ENCODE measurements around the gene LSM14A. TPM values are rescaled to one million over a fixed set of nuclear protein-coding genes. Genes with fewer than 3 reads are reported as not detected.

LSM14A gene
- total and polyA plus RNA-seq, 2 of the 13 experiments (the other 11 are each of a cell fraction or from before 2014, with no cell fraction given): 77.0 to 83.6 TPM

- ATAC-seq (no peak), FAIRE-seq (no peak), DNase-seq (ENCODE audit: low spot score) (no peak)
- Histone ChIP-seq H3K4me2 (ENCODE audit: low read depth, low read length) (no peak overlapping the region), H3K27me3 (ENCODE audit: control insufficient read depth in 1 of 2, insufficient read depth in 2 of 2, low read length in 2 of 2) (no peaks in the 10 kb centered on the region), H2AFZ (ENCODE audit: low read length) (no peak overlapping the region), H3K4me3 (replicated peaks in 1 of 3; ENCODE audit: insufficient read depth in 1 of 3, low read depth in 2 of 3, low read length in 3 of 3) (no peak overlapping the region), H3K9me3 (ENCODE audit: low read length) (no peaks in the 10 kb centered on the region), H3K4me1 (ENCODE audit: insufficient read depth, low read length) (peaks cover 57% of the 10 kb centered on the region), H3K36me3 (replicated peaks in 1 of 2; ENCODE audit: control insufficient read depth in 1 of 2, insufficient read depth in 2 of 2, low read length in 2 of 2) (peaks cover 0 to 7% of the 10 kb centered on the region in 2 experiments; a peak in 3 of 5 replicates), H3K9ac (ENCODE audit: insufficient read depth, low read depth, low read length) (no peak overlapping the region), H3K27ac (ENCODE audit: extremely low read length, insufficient read depth, low read length) (no peak overlapping the region), H4K20me1 (ENCODE audit: insufficient read depth, low read length) (peaks cover 80% of the 10 kb centered on the region), H3K79me2 (ENCODE audit: insufficient read depth, low read length) (peaks cover 97% of the 10 kb centered on the region)
- TF ChIP-seq POLR2AphosphoS2 (IDR thresholded peaks at IDR 0.05; ENCODE audit: low read depth, low read length) (no peak), CEBPB (IDR thresholded peaks at IDR 0.05; ENCODE audit: borderline replicate concordance, low read depth, low read length) (0 out of 2 replicates have a peak, but pooled peaks have one; percentile 8), ZNF562 (CRISPR knock-in tag; IDR thresholded peaks at IDR 0.05; ENCODE audit: borderline replicate concordance) (no peak)
- intact Hi-C loops (cut with micrococcal nuclease; ENCODE audit: unreplicated experiment) (no loop called here), in situ Hi-C loops (cut with HindIII; ENCODE audit: extremely low pct_ligation_motif_present, low pct_unique_long_range_greater_than_20kb) (no loop called here)
- ChIA-PET CTCF (ENCODE audit: low intra/inter-chr PET ratio, low total read pairs) (no interaction called here), POLR2A (interaction anchor here (1.1 kb wide), 1 partner anchor 15 kb away, joined by 5 read pairs; no protein-coding TSS in a partner anchor)
- BruUV-seq (replicated peaks): no TSS peak
- WGBS (ENCODE audit: low lambda C conversion rate): 96% methylated on average over 4 of the region's 4 CpGs
Measured at GRCh38 chr19:34188408-34188807, 16.1 kb downstream of the LSM14A start.

GRCh38 chr19:34189199-34189916, 17.1 kb downstream of the LSM14A start:
- ATAC-seq (no peak), FAIRE-seq (no peak)
- CTCF ChIA-PET (ENCODE audit: low intra/inter-chr PET ratio, low total read pairs): no interaction called here
- TF ChIP-seq MED13 (CRISPR knock-in tag; IDR thresholded peaks at IDR 0.05) (no peak), ETS1 (CRISPR knock-in tag; IDR thresholded peaks at IDR 0.05) (no peak), BRF2 (CRISPR knock-in tag; IDR thresholded peaks at IDR 0.05) (no peak), E2F1 (CRISPR knock-in tag; IDR thresholded peaks at IDR 0.05) (no peak), HOXA3 (CRISPR knock-in tag; IDR thresholded peaks at IDR 0.05) (no peak), ZNF703 (CRISPR knock-in tag; IDR thresholded peaks at IDR 0.05; ENCODE audit: borderline replicate concordance) (no peak), SNAPC2 (CRISPR knock-in tag; IDR thresholded peaks at IDR 0.05) (no peak), ZNF605 (CRISPR knock-in tag; IDR thresholded peaks at IDR 0.05) (no peak), ZNF253 (CRISPR knock-in tag; IDR thresholded peaks at IDR 0.05; ENCODE audit: borderline replicate concordance) (no peak)

More at GRCh38 chr19:34189199-34189916, 17.1 kb downstream of the LSM14A start:
- DNase-seq (ENCODE audit: low spot score): no peak
- WGBS (ENCODE audit: low lambda C conversion rate): 95% methylated on average over 2 of the region's 2 CpGs
- peaks cover 57% of the 10 kb centered on the region for H3K4me1 ChIP-seq (ENCODE audit: insufficient read depth, low read length)
- intact Hi-C loops (cut with micrococcal nuclease; ENCODE audit: unreplicated experiment) (no loop called here), in situ Hi-C loops (cut with HindIII; ENCODE audit: extremely low pct_ligation_motif_present, low pct_unique_long_range_greater_than_20kb) (no loop called here)
- no peaks in the 10 kb centered on the region for H3K9me3 ChIP-seq (ENCODE audit: low read length)
- H3K4me3 ChIP-seq (replicated peaks in 1 of 3; ENCODE audit: insufficient read depth in 1 of 3, low read depth in 2 of 3, low read length in 3 of 3): no peak overlapping the region
- no peak overlapping the region for H3K4me2 ChIP-seq (ENCODE audit: low read depth, low read length)
- H3K36me3 ChIP-seq (replicated peaks in 1 of 2; ENCODE audit: control insufficient read depth in 1 of 2, insufficient read depth in 2 of 2, low read length in 2 of 2): peaks cover 3 to 14% of the 10 kb centered on the region in 2 experiments; a peak in 4 of 5 replicates
- no peaks in the 10 kb centered on the region for H3K27me3 ChIP-seq (ENCODE audit: control insufficient read depth in 1 of 2, insufficient read depth in 2 of 2, low read length in 2 of 2)
- H2AFZ ChIP-seq (ENCODE audit: low read length): no peak overlapping the region
- H4K20me1 ChIP-seq (ENCODE audit: insufficient read depth, low read length): peaks cover 74% of the 10 kb centered on the region
- no TSS peak for BruUV-seq (replicated peaks)
- H3K27ac ChIP-seq (ENCODE audit: extremely low read length, insufficient read depth, low read length): no peak overlapping the region
- H3K9ac ChIP-seq (ENCODE audit: insufficient read depth, low read depth, low read length): no peak overlapping the region
- peaks cover 95% of the 10 kb centered on the region for H3K79me2 ChIP-seq (ENCODE audit: insufficient read depth, low read length)
- POLR2A ChIA-PET: no interaction called here
